Colon (tissue), 2 donors: Measurements from ENCODE around the gene GPR137B.

Experiments used
- FAIRE-seq: peaks from 2 replicates; lab custom pipeline; 2012; peaks lifted over from hg19 to GRCh38; lab: Jason Lieb, UNC
- donor health status: control.
- donor health status: control.

Gene GPR137B, protein sequence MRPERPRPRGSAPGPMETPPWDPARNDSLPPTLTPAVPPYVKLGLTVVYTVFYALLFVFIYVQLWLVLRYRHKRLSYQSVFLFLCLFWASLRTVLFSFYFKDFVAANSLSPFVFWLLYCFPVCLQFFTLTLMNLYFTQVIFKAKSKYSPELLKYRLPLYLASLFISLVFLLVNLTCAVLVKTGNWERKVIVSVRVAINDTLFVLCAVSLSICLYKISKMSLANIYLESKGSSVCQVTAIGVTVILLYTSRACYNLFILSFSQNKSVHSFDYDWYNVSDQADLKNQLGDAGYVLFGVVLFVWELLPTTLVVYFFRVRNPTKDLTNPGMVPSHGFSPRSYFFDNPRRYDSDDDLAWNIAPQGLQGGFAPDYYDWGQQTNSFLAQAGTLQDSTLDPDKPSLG

DNA sequence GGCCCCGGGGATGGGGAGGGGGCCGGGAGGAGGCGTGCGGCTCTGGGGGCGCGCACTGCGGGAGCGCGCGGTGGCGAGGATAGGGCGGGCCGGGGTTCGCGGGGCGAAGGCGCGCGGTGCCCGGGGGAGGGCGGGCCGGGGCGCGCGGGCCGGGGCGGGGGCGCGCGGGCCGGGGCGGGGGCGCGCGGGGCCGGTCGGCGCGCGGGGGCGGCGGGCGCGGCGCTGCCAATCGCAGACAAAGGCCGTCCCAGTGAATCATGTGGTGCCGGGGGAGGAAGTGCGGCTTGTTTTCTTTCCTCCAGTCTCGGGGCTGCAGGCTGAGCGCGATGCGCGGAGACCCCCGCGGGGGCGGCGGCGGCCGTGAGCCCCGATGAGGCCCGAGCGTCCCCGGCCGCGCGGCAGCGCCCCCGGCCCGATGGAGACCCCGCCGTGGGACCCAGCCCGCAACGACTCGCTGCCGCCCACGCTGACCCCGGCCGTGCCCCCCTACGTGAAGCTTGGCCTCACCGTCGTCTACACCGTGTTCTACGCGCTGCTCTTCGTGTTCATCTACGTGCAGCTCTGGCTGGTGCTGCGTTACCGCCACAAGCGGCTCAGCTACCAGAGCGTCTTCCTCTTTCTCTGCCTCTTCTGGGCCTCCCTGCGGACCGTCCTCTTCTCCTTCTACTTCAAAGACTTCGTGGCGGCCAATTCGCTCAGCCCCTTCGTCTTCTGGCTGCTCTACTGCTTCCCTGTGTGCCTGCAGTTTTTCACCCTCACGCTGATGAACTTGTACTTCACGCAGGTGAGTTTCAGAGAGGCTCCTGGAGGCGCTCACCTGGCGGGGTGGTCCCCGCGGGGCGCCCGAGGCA, at the start of gene GPR137B:
GPR137B (plus strand) TSS at position 287 of the 851 bp plus-strand sequence; CDS start at position 371, 84 bp downstream.
- no peak for FAIRE-seq

DNA sequence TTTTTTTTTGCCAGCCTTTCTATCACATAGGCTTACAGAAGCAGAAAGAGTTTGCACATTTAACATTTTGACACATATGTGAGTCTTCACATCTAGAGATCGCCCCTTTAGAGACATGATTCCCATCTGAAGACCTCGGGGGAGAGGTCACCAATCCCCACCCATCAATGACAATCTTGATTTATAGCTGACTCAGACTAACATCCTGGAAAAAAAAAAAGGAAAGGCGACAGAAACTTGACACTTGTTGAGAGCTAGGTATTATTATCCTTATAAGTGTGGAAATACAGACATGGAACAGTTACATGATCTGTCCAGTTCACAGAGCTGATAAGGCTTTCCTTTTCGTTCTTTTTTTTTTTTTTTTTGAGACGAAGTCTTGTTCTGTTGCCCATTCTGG, 49.4 kb upstream of the GPR137B start:
- no peak for FAIRE-seq

DNA sequence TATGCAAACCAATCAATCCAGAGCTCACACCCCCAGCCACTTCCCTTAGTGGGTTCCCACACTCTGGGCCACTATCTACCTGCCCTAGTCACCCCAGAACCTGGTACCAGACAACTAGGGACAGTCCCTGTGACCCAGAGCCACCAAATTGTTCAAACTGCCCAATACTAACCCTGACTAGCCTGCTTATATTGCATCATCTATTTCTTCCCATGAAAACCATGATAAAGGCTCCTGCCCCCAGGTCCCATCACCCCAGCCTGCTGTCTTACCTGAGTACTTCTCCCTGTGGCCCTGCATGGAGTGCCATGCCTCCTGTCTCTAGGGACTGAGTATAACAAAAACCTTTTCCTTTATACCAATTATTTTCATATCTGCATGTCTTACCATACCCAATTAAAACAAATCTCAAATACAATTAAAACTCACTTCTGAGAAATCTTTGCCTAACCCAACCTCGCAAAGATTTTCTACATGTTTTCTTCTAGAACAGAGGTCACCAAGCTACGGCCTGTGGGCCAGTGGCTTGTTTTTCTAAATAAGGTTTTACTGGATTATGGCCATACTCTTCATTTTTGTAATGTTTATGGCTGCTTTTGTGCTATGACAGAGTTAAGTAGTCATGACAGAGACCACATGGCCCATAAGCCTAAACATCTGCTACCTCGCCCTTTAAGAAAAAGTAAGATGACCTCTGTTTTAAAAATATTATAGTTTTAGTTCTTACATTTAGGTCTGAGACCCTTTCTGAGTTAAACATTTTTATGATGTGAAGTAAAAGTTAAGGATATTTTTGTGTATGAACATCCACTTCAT, 46.4 kb upstream of the GPR137B start:
- FAIRE-seq, result no peak

DNA sequence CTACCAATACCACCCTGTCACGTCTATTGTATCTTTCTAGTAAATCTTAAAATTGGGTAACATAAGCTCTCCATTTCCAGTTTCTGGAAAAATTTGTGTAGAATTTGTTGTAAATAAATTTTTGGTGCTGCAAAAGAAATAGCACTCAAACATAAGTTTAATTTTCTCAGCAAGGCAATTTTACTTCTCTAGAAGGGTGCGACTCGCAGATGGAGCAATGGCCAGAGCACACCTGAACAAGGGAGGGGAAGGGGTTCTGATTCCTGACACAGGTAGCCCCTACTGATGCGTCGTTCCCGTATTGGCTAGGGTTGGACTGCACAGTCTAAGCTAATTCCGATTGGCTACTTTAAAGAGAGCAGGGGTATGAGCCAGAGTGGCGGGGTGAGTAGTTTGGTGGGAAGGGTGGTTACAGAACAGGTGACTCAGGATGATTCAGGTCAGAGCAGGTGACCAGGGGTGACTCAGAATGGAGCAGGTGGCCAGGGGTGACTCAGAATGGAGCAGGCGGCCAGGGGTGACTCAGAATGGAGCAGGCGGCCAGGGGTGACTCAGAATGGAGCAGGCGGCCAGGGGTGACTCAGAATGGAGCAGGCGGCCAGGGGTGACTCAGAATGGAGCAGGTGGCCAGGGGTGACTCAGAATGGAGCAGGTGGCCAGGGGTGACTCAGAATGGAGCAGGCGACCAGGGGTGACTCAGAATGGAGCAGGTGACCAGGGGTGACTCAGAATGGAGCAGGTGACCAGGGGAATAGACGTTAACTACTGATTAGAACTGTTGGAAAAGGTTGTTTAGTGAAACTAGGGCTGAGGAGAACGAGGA, 45.5 kb upstream of the GPR137B start:
- FAIRE-seq, result peak; percentile 96

DNA sequence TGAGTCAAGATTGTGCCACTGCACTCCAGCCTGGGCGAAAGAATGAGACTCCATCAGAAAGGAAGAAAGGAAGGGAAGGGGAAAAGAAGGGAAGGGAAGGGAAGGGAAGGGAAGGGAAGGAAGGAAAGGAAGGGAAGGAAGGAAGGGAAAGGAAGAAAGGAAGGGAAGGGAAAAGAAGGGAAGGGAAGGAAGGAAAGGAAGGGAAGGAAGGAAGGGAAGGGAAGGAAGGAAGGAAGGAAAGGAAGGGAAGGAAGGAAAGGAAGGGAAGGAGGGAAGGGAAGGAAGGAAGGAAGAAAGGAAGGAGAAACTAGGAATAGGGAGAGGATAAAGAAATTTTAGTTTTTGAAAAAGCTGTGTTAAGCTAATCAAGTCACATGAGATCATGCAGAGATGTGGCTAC, 44.1 kb upstream of the GPR137B start:
- FAIRE-seq, result no peak

DNA sequence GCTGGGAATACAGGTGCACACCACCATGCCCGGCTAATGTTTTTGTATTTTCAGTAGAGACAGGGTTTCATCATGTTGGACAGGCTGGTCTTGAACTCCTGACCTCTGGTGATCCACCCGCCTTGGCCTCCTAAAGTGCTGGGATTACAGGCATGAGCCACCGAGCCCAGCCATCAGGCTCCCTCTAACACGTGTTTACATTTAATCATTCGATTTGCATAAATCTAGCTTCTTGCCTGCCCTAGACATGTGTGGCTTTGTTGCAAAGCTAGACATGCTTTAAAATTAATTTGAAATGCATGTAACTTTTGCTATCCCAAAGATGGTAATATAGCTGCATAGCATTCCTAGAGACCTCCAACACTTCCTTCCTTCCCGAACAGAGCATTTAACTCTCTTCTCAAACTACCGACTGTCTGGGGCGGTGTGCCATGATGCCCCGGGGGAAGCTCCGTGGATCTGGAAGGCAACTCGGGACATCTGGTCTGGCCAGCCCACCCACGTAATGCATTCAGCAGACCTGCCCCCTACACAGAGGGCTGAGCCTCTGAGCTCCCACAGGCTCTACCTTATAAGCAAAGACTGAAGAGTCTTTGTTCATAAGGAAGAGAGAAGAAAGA, 42.9 kb upstream of the GPR137B start:
- no peak for FAIRE-seq

DNA sequence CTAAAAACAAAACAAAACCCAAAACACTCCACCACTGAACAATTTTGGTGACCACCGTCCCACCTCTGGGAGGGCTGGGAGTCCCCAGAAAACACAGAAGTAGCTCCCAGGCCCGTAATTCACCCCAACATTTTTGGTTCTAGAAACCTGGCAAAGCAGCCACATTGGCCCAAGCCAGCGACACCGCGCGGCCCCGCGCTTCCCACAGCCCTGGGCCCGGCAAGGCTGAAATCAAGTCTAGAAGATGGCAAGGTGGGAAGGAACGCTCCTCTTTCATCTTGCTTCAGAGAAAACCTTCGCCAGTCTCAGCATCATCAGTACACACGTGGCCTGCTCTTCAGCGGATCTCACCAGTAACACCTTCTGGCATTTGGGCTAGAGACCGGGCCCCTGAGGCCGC, 41.5 kb upstream of the GPR137B start:
- no peak for FAIRE-seq

DNA sequence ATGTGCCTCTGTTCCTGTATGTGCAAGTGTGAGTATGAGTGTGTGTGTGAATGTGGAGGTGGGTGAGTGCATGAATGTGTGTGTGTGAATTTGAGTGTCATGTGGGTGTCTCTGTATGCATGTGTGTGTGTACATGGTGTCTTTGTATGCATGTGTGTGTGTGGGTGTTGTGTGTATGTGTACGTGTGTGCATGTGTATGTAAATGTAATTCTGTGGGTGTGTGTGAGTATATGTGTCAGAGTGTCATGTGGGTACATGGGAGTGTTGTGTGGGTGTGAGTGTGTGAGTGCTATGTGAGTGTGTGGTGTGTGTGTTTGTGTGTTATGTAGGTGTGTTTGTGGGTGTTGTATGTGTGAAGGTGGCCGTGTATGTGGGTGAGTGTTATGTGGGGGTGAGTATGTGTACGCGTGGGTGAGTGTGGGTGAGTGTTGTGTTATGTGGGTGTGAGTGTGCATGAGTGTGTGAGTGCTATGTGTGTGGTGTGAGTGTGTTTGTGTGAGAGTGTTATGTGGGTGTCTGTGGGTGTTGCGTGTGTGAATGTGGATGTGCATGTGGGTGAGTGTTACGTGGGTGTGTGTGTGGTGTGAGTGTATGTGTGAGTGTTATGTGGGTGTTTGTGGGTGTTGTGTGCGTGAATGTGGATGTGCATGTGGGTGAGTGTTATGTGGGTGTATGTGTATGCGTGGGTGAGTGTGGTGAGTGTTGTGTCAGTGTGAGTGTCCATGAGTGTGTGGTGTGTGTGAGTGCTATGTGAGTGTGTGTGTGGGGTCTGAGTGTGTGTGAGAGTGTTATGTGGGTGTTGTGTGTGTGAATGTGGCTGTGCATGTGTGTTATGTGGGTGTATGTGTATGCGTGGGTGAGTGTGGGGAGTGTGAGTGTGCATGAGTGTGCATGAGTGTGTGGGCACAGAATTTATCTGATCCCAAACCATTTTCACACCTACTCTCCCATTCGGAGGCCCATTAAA, 40.8 kb upstream of the GPR137B start:
- FAIRE-seq, result no peak

DNA sequence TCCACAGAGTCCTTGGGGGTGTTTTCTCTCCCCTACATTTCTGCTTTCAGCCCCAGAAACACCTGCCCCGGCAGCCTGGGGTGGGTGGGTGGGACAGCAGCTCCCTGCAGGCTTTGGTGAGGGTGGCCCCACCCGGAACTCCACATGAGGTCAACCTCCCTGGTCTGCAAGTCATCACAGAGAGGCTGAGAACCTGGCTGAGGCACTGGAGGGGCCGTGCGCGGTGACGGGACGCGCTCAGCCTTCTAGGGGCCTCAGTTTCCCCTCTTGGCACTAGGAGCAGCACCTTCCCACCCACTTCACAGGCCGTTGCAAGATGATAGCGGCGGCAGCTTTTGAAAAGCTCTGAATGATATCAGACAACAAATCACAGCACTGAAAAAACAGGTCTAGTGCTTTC, 39.7 kb upstream of the GPR137B start:
- FAIRE-seq, result no peak

DNA sequence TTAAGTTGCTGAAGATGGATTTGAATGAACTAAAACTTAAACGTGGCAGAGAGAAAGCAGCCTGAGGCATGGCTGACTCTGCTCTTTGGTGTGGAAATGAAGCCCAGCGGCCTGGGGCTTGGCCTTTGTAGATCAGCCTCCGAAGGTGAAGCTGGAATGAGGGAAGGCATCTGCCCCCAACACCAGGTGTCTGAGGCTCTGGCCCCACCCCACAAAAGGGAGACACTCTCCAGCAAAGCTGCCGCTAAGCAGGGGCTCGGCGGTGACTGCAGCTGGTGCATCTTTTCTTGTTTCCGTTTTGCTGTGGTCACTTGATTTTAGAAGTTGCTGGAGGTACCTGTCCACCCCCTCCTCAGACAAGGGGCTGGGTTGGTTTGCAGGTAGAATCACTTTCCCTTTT, 39.3 kb upstream of the GPR137B start:
- FAIRE-seq, result no peak

DNA sequence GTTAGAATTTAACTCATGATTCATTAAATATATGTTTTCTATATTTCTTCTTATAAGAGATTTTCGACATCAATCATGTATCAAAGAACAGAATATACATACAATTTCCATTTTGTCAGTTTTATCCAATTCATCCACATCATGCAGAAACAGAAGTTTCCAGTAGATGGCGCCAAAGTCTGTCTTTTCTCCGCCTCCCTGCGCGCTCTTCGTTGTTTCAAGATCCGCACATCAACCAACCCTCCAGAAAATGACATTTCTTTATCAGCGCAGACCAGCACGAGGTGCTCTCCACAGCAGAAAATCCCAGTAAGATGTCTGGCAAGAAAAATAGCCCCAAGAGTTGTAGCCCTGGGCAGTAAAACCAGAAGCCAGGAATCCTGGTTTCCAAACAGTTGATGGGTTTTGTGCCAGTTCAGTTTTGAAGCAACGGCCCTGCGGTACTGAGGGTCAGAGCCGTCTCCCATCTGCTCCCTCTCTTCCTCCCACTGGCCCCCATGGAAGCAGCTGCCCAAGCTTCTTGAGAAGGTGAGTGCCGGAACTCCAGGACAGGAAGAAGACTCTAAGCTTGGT, 38.6 kb upstream of the GPR137B start:
- FAIRE-seq, result no peak

DNA sequence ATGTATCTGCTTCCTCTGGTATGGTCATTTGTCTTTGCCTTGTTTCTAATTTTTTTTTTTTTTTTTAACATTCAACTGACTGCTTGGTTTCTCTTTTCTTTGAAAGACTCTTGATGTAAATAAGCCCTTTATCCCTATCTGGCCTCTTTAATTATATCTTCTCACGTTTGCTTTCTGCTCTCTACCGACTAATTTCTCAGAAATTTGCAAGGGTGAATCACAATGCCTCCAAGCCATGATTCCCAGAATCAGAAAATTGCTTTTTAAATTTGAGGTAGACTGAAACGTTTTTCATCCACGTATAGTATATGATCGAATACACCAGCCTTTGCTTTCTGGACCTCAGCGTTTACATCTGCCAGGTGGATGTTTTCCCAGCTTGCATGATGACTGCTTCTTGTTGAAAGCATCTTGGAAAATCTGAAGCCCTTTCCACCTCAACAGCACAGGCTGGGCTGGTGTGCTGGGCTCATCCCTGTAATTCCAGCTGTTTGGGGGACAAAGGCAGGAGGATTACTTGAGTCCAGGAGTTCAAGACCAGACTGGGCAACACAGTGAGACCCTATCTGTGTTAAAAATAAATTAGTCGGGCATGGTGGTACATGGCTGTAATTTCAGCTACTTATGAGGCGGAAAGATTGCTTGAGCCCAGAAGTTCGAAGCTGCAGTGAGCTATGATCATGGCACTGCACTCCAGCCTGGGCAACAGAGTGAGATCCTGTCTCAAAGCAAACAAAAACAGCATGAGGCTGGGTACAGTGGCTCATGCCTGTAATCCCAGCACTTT, 35.0 kb upstream of the GPR137B start:
- FAIRE-seq, result no peak

DNA sequence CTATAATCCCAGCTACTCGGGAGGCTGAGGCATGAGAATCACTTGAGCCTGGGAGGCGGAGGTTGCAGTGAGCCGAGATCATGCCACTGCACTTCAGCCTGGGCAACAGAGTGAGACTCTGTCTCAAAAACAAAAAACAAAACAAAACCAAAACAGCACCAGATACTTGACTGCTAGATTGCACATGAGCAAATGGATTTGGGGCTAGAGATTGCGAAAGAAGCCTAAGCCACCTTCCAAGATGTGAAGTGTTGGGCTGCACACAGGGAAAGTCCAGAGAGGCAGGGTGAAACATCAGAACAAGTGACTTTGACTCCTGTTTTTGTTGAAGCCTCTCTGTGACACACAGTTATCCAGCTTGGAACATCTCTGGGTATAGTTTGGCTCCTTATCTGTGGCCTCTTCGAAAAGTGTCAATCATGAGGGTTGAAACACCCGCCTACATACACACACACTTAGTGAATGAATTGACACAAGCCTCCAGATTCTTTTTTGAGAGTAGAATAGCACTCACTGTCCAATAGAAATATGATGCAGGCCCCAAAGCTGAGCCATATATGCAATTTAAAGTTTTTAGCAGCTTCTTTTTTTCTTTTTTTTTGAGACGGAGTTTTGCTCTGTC, 34.2 kb upstream of the GPR137B start:
- no peak for FAIRE-seq

DNA sequence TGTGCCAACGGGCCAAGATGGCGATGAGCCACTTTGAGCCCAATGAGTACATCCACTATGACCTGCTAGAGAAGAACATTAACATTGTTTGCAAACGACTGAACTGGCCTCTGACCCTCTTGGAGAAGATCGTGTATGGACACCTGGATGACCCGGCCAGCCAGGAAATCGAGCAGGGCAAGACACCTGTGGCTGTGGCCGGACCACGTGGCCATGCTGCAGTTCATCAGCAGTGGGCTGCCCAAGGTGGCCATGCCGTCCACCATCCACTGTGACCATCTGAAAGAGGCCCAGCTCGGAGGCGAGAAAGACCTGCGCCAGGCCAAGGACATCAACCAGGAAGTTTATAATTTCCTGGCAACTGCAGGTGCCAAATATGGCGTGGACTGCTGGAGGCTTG, 32.2 kb upstream of the GPR137B start:
- FAIRE-seq, result no peak

DNA sequence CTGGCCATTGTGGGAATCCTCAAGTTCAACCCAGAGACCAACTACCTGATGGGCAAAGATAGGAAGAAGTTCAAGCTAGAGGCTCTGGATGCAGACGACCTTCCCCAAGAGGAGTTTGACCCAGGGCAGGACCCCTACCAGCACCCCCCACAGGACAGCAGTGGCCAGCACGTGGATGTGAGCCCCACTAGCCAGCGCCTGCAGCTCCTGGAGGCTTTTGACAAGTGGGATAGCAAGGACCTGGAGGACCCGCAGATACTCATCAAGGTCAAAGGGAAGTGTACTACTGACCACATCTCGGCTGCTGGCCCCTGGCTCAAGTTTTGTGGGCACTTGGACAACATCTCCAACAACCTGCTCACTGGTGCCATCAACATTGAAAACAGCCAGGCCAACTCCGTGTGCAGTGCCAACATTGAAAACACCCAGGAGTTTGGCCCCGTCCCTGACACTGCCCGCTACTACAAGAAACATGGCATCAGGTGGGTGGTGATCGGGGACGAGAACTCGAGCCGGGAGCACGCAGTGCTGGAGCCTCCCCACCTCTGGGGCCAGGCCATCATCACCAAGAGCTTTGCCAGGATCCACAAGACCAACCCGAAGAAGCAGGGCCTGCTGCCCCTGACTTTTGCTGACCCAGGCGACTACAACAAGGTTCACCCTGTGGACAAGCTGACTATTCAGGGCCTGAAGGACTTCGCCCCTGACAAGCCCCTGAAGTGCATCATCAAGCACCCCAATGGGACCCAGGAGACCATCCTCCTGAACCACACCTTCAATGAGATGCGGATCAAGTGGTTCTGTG, 30.6 kb upstream of the GPR137B start:
- no peak for FAIRE-seq

DNA sequence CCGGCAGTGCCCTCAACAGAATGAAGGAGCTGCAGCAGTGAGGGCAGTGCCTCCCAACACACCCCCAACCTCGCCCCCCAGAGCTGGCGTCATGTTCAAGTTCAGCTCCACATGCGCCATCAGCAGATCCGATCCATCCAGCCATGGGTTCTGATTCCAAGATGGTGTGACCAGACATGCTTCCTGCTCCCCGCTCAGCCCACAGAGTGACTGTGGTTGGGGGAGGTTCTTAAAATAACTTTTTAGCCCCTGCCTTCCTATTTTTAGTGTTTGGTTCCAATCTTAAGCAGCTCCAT, 30.1 kb upstream of the GPR137B start:
- no peak for FAIRE-seq

DNA sequence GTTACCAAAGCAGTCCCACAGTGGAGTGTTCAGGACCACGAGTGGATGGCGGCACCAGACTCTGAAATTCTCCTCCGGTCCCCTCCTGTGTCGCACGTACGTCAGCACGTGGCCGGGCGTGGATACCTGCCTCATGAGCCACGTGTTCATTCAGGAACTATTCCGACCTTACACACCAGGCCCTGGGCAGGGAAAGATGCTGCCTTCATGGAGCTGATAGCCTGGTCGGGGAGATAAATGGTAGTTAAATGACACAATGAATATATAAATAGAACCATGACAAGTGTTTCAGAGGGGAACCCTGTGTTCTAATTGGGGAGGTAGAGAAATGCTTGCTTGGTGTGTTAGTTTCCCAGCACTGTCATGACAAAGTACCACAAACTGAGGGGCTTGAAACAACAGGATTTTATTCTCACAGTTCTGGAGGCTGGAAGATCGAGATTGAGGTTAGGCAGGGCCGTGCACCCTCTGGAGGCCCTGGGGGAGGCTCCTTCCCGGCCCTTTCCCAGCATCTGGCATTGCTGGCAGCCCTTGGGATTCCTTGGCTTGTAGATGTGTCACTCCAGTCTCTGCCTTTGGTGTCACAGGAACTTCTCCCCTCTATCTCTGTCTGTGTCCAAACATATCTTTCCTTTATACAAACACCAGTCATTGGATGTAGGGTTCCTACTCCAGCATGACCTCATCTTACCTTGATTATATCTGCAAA, 28.9 kb upstream of the GPR137B start:
- no peak for FAIRE-seq
